Ishikawa (cell line): ENCODE results near the gene CTSV.

Experiments used
- CEBPB ChIP-seq: IDR thresholded peaks from 2 replicates; pipeline ENCODE4 v1.6.1; 2012
- CREB1 ChIP-seq: IDR thresholded peaks from 2 replicates; pipeline ENCODE4 v1.6.1; 2012; ENCODE audit warnings: low read depth
- EGR1 ChIP-seq: IDR thresholded peaks from 2 replicates; pipeline ENCODE4 v1.6.1; 2012
- EP300 ChIP-seq: IDR thresholded peaks from 2 replicates; pipeline ENCODE4 v1.6.1; 2012; ENCODE audit warnings: borderline replicate concordance
- FOXM1 ChIP-seq: IDR thresholded peaks from 2 replicates; pipeline ENCODE4 v1.6.1; 2012; ENCODE audit warnings: low read depth, borderline replicate concordance
- MAX ChIP-seq: IDR thresholded peaks from 2 replicates; pipeline ENCODE4 v1.6.1; 2012
- NFIC ChIP-seq: IDR thresholded peaks from 2 replicates; pipeline ENCODE4 v1.6.1; 2012
- RAD21 ChIP-seq: IDR thresholded peaks from 2 replicates; pipeline ENCODE4 v1.6.1; 2012; ENCODE audit warnings: low read depth
- REST ChIP-seq: IDR thresholded peaks from 2 replicates; pipeline ENCODE4 v1.6.1; 2012; ENCODE audit warnings: low read depth, mild to moderate bottlenecking
- TAF1 ChIP-seq: IDR thresholded peaks from 2 replicates; pipeline ENCODE4 v1.6.1; 2012; ENCODE audit warnings: low read depth, mild to moderate bottlenecking
- TCF12 ChIP-seq: IDR thresholded peaks from 2 replicates; pipeline ENCODE4 v1.6.1; 2012; ENCODE audit warnings: low read depth
- TEAD4 ChIP-seq: IDR thresholded peaks from 2 replicates; pipeline ENCODE4 v1.6.1; 2012
- USF1 ChIP-seq: IDR thresholded peaks from 2 replicates; pipeline ENCODE4 v1.6.1; 2012
- YY1 ChIP-seq: IDR thresholded peaks from 2 replicates; pipeline ENCODE4 v1.6.1; 2012; ENCODE audit warnings: low read depth
- ZBTB7A ChIP-seq: IDR thresholded peaks from 2 replicates; pipeline ENCODE4 v1.6.1; 2012; ENCODE audit warnings: low read depth

The CTSV gene

GRCh38 chr9:97075289-97075985 lies 36.5 kb upstream of the CTSV start:
- TF ChIP-seq YY1 (no peak), ZBTB7A (no peak), EP300 (no peak), TCF12 (no peak), TAF1 (no peak), CEBPB (no peak), USF1 (no peak)

GRCh38 chr9:97073506-97073905 lies 34.6 kb upstream of the CTSV start:
- no peak for TF ChIP-seq TAF1
- TF ChIP-seq FOXM1: no peak
- TF ChIP-seq REST: no peak
- no peak for TF ChIP-seq EGR1
- no peak for TF ChIP-seq NFIC
- TF ChIP-seq RAD21: no peak
- TF ChIP-seq TEAD4: no peak
- TF ChIP-seq CREB1: no peak
- no peak for TF ChIP-seq ZBTB7A
- no peak for TF ChIP-seq TCF12
- no peak for TF ChIP-seq EP300
- no peak for TF ChIP-seq MAX
- no peak for TF ChIP-seq CEBPB
- TF ChIP-seq USF1: no peak

- TF ChIP-seq RAD21 (no peak), REST (no peak), TEAD4 (no peak), CREB1 (no peak), EP300 (no peak), NFIC (no peak), YY1 (no peak), USF1 (no peak), TAF1 (no peak), CEBPB (no peak), ZBTB7A (no peak), MAX (no peak), FOXM1 (no peak), TCF12 (no peak), EGR1 (no peak)
Measured at GRCh38 chr9:97072285-97072776, 33.4 kb upstream of the CTSV start.

GRCh38 chr9:97067490-97067889 lies 28.5 kb upstream of the CTSV start:
- no peak for TF ChIP-seq EP300
- TF ChIP-seq TCF12: no peak
- no peak for TF ChIP-seq ZBTB7A
- no peak for TF ChIP-seq YY1
- TF ChIP-seq CEBPB: no peak
- no peak for TF ChIP-seq RAD21
- TF ChIP-seq TEAD4: no peak
- no peak for TF ChIP-seq FOXM1
- no peak for TF ChIP-seq MAX
- TF ChIP-seq EGR1: no peak
- TF ChIP-seq USF1: no peak
- TF ChIP-seq NFIC: no peak
- TF ChIP-seq REST: no peak
- TF ChIP-seq CREB1: no peak
- no peak for TF ChIP-seq TAF1
